Measurements from ENCODE around the gene SLC25A47. TPM values are rescaled to one million over a fixed set of nuclear protein-coding genes. Genes with fewer than 3 reads are reported as not detected.

Gene SLC25A47
- total RNA-seq, 1 experiment from 2014 or later = 0.37 TPM

DNA sequence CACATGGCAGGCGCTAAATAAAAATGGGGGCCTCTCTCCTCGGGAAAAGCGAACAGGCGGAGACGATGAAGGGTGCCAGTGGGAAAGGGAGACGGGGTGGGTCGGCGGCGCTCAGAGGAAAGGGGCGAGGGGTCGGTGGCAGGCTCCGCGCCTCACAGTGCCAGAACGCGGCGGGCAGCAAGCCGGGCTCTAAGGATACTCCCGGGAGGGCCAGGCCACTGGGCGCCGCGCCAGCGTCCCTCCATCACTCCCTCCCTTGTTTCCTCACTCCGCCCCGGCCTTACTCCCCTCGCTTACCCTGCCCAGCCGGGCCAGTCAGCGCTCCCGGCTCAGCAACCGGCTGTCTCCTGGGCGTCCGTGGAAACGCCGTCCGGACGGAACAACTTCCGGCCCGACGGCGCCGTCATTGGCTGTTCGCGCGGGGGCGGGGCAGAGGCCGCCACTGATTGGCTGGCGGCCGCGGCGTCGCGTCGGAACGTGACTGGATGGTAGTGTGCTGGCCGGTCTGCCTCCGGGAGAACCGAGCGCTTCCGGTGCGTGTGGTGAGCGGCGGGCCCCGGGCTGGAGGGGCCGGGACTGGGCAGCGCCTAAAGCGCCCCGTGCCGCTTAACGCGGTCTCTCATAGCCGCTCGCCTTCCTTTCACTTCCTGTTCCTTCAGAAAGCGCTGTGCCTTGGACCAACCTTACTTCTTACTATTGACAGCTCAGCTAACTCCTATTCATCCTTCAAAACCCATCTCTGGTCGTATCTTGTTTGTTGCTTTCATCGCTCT is 53.0 kb downstream of the SLC25A47 start, which contains the start of gene WDR25:
Gene WDR25 (plus strand): TSS at position 523 of the 773 bp plus-strand sequence.
- DNase-seq (ENCODE audit: low read depth) = peak; percentile 97

DNA sequence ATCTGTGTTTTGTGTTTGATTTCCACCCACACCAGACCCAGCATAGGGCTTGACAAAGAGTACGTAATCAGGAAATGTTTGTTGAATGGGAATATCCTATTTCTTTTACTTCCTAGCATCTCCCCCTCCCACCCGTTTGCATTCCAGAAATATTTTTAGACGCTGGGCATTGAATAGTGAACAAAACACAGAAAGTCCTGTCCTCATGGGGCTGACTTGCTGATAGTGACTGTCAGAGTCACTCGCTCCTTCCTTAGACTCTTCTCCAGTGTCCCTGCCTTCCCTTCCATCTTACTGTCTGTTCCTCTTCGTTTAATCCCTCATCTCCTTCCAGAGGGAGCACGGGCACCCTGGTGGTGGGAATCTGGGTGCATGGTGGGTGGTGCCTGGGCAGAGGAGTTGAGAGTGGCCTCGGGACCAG is 53.6 kb downstream of the SLC25A47 start:
- peak; percentile 47 for DNase-seq (ENCODE audit: low read depth)

Small RNA genes within 50 kb of the gene (small RNA-seq; reads per million reads assigned to genes)
- gene AL157871.3 (not detected), gene MIR345 (2.3 reads per million, percentile 84 among the genes with 10 or more reads in this experiment), gene RN7SL523P (not detected)

Other genes with a start within 250 kb of the SLC25A47 start
- not detected in 2 replicates for gene DEGS2, start 163.7 kb upstream of the SLC25A47 start, total RNA-seq (2014; rRNA removed; shearing (Covaris generic))
- 50.4 and 53.5 TPM in 2 replicates for gene YY1, start 84.2 kb upstream of the SLC25A47 start, total RNA-seq (2014; rRNA removed; shearing (Covaris generic))
- 23.3 and 24.1 TPM in 2 replicates for gene SLC25A29, start 16.9 kb upstream of the SLC25A47 start, total RNA-seq (2014; rRNA removed; shearing (Covaris generic))
- gene WDR25, start 53.1 kb downstream of the SLC25A47 start, total RNA-seq (2014; rRNA removed; shearing (Covaris generic)) = 12.1 and 14.0 TPM in 2 replicates

Measured in HT1080 (cell line).